Liver (tissue), 9 donors: ENCODE measurements around the gene CFAP97. TPM values are rescaled to one million over a fixed set of nuclear protein-coding genes. Genes with fewer than 3 reads are reported as not detected.

ENCODE experiments used
- DNase-seq: peaks from one replicate; pipeline ENCODE4 v3.0.0-alpha.2; 2017; ENCODE audit warnings: low spot score
- H3K27ac ChIP-seq, 2 donors: one replicate each; pipeline ENCODE4 v1.7.0; 2013; ENCODE audit warnings: inconsistent platforms in 2 of 2, low read length in 2 of 2, control low read depth in 1 of 2, low read depth in 1 of 2, mild to moderate bottlenecking in 1 of 2
- H3K27me3 ChIP-seq, 4 donors: one replicate each; pipeline versions ENCODE4 v1.6.1 to v1.7.0; 2013; ENCODE audit warnings: low read length in 3 of 4, inconsistent platforms in 1 of 4, mild to moderate bottlenecking in 1 of 4, moderate library complexity in 1 of 4; ENCODE audit not compliant: control insufficient read depth in 4 of 4, insufficient read depth in 4 of 4
- H3K36me3 ChIP-seq, 4 donors: one replicate each; pipeline versions ENCODE4 v1.6.1 to v1.7.0; 2013; ENCODE audit warnings: low read length in 3 of 4, mild to moderate bottlenecking in 3 of 4, low read depth in 1 of 4, moderate library complexity in 1 of 4; ENCODE audit not compliant: control insufficient read depth in 4 of 4, insufficient read depth in 3 of 4
- H3K4me1 ChIP-seq, 4 donors: one replicate each; pipeline versions ENCODE4 v1.6.1 to v1.7.0; 2013; ENCODE audit warnings: low read length in 3 of 4, mild to moderate bottlenecking in 3 of 4, moderate library complexity in 1 of 4; ENCODE audit not compliant: control insufficient read depth in 4 of 4, insufficient read depth in 4 of 4
- H3K4me3 ChIP-seq, 3 donors: one replicate each; pipeline versions ENCODE4 v1.6.1 to v1.7.0; 2013; ENCODE audit warnings: low read length in 3 of 3, control low read depth in 1 of 3, low read depth in 1 of 3, mild to moderate bottlenecking in 1 of 3
- H3K9ac ChIP-seq, 2 donors: one replicate each; pipeline ENCODE4 v1.7.0; 2013; ENCODE audit warnings: low read length in 2 of 2, mild to moderate bottlenecking in 2 of 2, moderate library complexity in 2 of 2, control low read depth in 1 of 2, low read depth in 1 of 2
- H3K9me3 ChIP-seq, 4 donors: one replicate each; pipeline versions ENCODE4 v1.6.1 to v1.7.0; 2013; ENCODE audit warnings: low read length in 3 of 4; ENCODE audit not compliant: control insufficient read depth in 4 of 4
- EGR1 ChIP-seq, 2 donors: IDR thresholded peaks; 2 replicates each; pipeline ENCODE4 v1.6.1; 2016 to 2018; ENCODE audit warnings: antibody characterized with exemption in 2 of 2, low read depth in 2 of 2
- FOXA1 ChIP-seq: IDR thresholded peaks from 2 replicates; pipeline ENCODE4 v1.6.1; 2016; ENCODE audit warnings: antibody characterized with exemption
- FOXA2 ChIP-seq: IDR thresholded peaks from 2 replicates; pipeline ENCODE4 v1.6.1; 2016; ENCODE audit warnings: antibody characterized with exemption
- HNF4A ChIP-seq, 2 donors: conservative IDR thresholded peaks; 2 replicates each; pipeline ENCODE4 v1.6.1; 2016; ENCODE audit warnings: antibody characterized with exemption in 2 of 2, mild to moderate bottlenecking in 2 of 2
- HNF4G ChIP-seq: IDR thresholded peaks from 2 replicates; pipeline ENCODE4 v1.6.1; 2016; ENCODE audit warnings: antibody characterized with exemption
- NR2F2 ChIP-seq: IDR thresholded peaks from 2 replicates; pipeline ENCODE4 v1.6.1; 2016; ENCODE audit warnings: antibody characterized with exemption
- RAD21 ChIP-seq, 2 donors: IDR thresholded peaks; 2 replicates each; pipeline ENCODE4 v1.6.1; 2016; ENCODE audit warnings: antibody characterized with exemption in 2 of 2, mild to moderate bottlenecking in 2 of 2
- RXRA ChIP-seq, 2 donors: IDR thresholded peaks; 2 replicates each; pipeline ENCODE4 v1.6.1; 2017 to 2018; ENCODE audit warnings: antibody characterized with exemption in 2 of 2, mild to moderate bottlenecking in 1 of 2
- SP1 ChIP-seq: IDR thresholded peaks from 2 replicates; pipeline ENCODE4 v1.6.1; 2018; ENCODE audit warnings: antibody characterized with exemption, mild to moderate bottlenecking
- TAF1 ChIP-seq: conservative IDR thresholded peaks from 2 replicates; pipeline ENCODE4 v1.6.1; 2016; ENCODE audit warnings: antibody characterized with exemption, mild to moderate bottlenecking
- YY1 ChIP-seq: IDR thresholded peaks from 2 replicates; pipeline ENCODE4 v1.6.1; 2016; ENCODE audit warnings: antibody characterized with exemption, mild to moderate bottlenecking
- WGBS: extraction: QIAGEN DNeasy Blood & Tissue Kit; methylation state at CpG from one replicate; pipeline ENCODE4 v1.1.7; 2013; 5-methylcytosine and 5-hydroxymethylcytosine counted together
- polyA plus RNA-seq, 2 donors: library from polyadenylated mRNA; stranded (reverse) in 1 of 2; unstranded in 1 of 2; fragments of 200-250 nt in 1 of 2; fragments of >200 nt in 1 of 2; fragmentation: Nextera tagmentation in 1 of 2; extraction: Ambion mirVana in 1 of 2; gene quantifications; one replicate each; pipeline versions ENCODE4 v1.2.1 to v1.2.3, GENCODE V29; 2013 to 2015
- total RNA-seq, 2 donors: library from RNA; depleted of rRNA; stranded (reverse); fragments of >200 nt; gene quantifications; one replicate each; pipeline ENCODE4 v1.2.3, GENCODE V29; 2014
- TF ChIP-seq, protein P1 (sequence below): fragments of 150-350 bp; IDR thresholded peaks from 2 replicates; pipeline ENCODE4 v1.5.1; 2017; ENCODE audit warnings: improper control_type of control experiment, low read depth, low read length; ENCODE audit not compliant: missing input control
- TF ChIP-seq, protein P2 (sequence below): IDR thresholded peaks from 2 replicates; pipeline ENCODE4 v1.6.1; 2016; ENCODE audit warnings: antibody characterized with exemption
- TF ChIP-seq, protein P3 (sequence below): IDR thresholded peaks from 2 replicates; pipeline ENCODE4 v1.6.1; 2016; ENCODE audit warnings: antibody characterized with exemption
- TF ChIP-seq, protein P4 (sequence below): IDR thresholded peaks from 2 replicates; pipeline ENCODE4 v1.6.1; 2016; ENCODE audit warnings: antibody characterized with exemption, mild to moderate bottlenecking
- TF ChIP-seq, protein P5 (sequence below): IDR thresholded peaks from 2 replicates; pipeline ENCODE4 v1.6.1; 2016; ENCODE audit warnings: antibody characterized with exemption
- donor health status: healthy.
- donor health status: healthy.
- donor health status: healthy.
- donor health status: healthy.
- donor health status: healthy.

The CFAP97 gene
- total and polyA plus RNA-seq, 4 donors, result 7.5 to 30.9 (median 18.7) TPM

DNA sequence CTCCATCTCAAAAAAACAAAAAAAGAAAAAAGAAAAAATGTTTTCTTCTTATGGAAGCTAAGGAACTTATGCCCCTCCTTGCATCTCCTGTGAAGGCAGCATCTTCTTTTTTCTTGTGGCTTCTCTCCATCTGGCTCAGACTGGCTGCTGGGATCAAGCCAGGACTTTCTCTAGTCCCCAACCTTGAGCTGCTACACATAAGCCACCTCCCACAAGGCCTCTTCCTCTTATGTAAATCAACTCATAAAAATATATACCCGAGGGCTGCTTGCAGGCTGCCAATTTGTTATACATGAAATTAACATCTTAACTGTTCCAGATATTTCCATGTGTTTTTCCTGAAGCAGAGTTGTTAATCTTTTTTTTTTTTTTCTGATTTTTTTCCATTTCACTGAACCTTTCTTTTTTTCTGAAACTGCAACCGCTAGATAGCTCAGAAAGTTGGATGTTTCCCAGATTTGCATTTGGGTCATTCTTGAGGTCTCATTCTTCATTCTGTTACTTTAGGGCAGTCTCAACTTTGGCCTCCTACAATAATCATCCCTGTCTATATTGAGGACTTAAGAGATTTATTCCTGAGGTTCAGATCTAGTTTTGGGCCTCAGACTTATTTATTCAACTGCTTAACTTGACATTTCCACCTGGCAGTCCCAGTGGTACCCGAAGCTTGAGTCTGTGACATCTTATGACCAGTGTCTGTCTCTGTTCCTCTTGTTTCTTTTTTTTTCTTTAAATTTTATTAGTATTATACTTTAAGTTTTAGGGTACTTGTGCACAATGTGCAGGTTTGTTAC, 15.9 kb upstream of the CFAP97 start:
- Histone ChIP-seq H3K4me1 (peaks cover 0 to 2% (median 0%) of the 10 kb centered on the region in 4 donors), H3K36me3 (no peaks in the 10 kb centered on the region), H3K9ac (no peak overlapping the region), H3K27me3 (no peaks in the 10 kb centered on the region), H3K9me3 (no peaks in the 10 kb centered on the region), H3K27ac (no peak overlapping the region), H3K4me3 (no peak overlapping the region)
- no peak for TF ChIP-seq SP1
- TF ChIP-seq RAD21 (IDR thresholded peaks at IDR 0.05), result no peak
- TF ChIP-seq HNF4G, result no peak
- TF ChIP-seq YY1, result no peak
- TF ChIP-seq FOXA2, result no peak
- TF ChIP-seq, protein P1, sequence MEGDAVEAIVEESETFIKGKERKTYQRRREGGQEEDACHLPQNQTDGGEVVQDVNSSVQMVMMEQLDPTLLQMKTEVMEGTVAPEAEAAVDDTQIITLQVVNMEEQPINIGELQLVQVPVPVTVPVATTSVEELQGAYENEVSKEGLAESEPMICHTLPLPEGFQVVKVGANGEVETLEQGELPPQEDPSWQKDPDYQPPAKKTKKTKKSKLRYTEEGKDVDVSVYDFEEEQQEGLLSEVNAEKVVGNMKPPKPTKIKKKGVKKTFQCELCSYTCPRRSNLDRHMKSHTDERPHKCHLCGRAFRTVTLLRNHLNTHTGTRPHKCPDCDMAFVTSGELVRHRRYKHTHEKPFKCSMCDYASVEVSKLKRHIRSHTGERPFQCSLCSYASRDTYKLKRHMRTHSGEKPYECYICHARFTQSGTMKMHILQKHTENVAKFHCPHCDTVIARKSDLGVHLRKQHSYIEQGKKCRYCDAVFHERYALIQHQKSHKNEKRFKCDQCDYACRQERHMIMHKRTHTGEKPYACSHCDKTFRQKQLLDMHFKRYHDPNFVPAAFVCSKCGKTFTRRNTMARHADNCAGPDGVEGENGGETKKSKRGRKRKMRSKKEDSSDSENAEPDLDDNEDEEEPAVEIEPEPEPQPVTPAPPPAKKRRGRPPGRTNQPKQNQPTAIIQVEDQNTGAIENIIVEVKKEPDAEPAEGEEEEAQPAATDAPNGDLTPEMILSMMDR, result no peak
- TF ChIP-seq, protein P2, sequence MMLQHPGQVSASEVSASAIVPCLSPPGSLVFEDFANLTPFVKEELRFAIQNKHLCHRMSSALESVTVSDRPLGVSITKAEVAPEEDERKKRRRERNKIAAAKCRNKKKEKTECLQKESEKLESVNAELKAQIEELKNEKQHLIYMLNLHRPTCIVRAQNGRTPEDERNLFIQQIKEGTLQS, result no peak
- TF ChIP-seq, protein P3, sequence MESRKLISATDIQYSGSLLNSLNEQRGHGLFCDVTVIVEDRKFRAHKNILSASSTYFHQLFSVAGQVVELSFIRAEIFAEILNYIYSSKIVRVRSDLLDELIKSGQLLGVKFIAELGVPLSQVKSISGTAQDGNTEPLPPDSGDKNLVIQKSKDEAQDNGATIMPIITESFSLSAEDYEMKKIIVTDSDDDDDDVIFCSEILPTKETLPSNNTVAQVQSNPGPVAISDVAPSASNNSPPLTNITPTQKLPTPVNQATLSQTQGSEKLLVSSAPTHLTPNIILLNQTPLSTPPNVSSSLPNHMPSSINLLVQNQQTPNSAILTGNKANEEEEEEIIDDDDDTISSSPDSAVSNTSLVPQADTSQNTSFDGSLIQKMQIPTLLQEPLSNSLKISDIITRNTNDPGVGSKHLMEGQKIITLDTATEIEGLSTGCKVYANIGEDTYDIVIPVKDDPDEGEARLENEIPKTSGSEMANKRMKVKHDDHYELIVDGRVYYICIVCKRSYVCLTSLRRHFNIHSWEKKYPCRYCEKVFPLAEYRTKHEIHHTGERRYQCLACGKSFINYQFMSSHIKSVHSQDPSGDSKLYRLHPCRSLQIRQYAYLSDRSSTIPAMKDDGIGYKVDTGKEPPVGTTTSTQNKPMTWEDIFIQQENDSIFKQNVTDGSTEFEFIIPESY, result no peak
- no peak for TF ChIP-seq EGR1 (IDR thresholded peaks at IDR 0.05; ENCODE audit: low read depth in 2 of 2)
- TF ChIP-seq, protein P4, sequence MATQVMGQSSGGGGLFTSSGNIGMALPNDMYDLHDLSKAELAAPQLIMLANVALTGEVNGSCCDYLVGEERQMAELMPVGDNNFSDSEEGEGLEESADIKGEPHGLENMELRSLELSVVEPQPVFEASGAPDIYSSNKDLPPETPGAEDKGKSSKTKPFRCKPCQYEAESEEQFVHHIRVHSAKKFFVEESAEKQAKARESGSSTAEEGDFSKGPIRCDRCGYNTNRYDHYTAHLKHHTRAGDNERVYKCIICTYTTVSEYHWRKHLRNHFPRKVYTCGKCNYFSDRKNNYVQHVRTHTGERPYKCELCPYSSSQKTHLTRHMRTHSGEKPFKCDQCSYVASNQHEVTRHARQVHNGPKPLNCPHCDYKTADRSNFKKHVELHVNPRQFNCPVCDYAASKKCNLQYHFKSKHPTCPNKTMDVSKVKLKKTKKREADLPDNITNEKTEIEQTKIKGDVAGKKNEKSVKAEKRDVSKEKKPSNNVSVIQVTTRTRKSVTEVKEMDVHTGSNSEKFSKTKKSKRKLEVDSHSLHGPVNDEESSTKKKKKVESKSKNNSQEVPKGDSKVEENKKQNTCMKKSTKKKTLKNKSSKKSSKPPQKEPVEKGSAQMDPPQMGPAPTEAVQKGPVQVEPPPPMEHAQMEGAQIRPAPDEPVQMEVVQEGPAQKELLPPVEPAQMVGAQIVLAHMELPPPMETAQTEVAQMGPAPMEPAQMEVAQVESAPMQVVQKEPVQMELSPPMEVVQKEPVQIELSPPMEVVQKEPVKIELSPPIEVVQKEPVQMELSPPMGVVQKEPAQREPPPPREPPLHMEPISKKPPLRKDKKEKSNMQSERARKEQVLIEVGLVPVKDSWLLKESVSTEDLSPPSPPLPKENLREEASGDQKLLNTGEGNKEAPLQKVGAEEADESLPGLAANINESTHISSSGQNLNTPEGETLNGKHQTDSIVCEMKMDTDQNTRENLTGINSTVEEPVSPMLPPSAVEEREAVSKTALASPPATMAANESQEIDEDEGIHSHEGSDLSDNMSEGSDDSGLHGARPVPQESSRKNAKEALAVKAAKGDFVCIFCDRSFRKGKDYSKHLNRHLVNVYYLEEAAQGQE, result no peak
- WGBS, result 70% methylated on average over 3 of the region's 3 CpGs
- DNase-seq, result no peak

DNA sequence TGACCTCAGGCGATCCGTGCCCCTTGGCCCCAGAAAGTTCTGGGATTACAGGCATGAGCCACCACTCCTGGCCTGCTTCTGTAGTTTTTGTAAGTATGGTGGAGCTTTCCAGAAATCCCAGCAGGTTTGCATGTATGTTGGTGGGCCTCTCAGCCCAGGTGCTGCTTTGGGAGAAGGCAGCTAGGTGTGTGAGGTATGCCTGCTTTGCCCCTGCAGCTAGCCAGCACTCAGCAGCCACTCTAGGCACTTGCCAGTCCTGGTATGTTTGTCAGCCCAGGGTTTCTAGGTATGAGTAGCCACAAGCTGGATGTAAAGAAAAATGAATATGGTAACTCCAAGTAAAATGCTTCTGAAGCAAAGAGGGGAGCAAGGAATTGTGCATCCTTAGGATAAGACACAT, 14.5 kb upstream of the CFAP97 start:
- Histone ChIP-seq H3K9me3 (no peaks in the 10 kb centered on the region), H3K27me3 (no peaks in the 10 kb centered on the region), H3K9ac (no peak overlapping the region), H3K4me1 (peaks cover 0 to 2% (median 0%) of the 10 kb centered on the region in 4 donors), H3K36me3 (no peaks in the 10 kb centered on the region), H3K4me3 (no peak overlapping the region), H3K27ac (no peak overlapping the region)
- 97% methylated on average over 2 of the region's 2 CpGs for WGBS
- no peak for DNase-seq
- TF ChIP-seq YY1 (no peak), FOXA2 (no peak), RAD21 (IDR thresholded peaks at IDR 0.05) (no peak), TAF1 (no peak), FOXA1 (no peak), HNF4G (no peak), NR2F2 (no peak), RXRA (IDR thresholded peaks at IDR 0.05) (no peak), HNF4A (conservative IDR thresholded peaks at IDR 0.05) (no peak), EGR1 (IDR thresholded peaks at IDR 0.05; ENCODE audit: low read depth in 2 of 2) (no peak)
- TF ChIP-seq, protein P5, sequence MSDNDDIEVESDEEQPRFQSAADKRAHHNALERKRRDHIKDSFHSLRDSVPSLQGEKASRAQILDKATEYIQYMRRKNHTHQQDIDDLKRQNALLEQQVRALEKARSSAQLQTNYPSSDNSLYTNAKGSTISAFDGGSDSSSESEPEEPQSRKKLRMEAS, result no peak
- TF ChIP-seq, protein P4, result no peak
- TF ChIP-seq, protein P2, result no peak
- TF ChIP-seq, protein P1, result no peak
